Endothelial cell of umbilical vein (primary cell): Measurements from ENCODE around the gene BMPR1B. TPM values are rescaled to one million over a fixed set of nuclear protein-coding genes. Genes with fewer than 3 reads are reported as not detected.

Source experiments
- BruUV-seq: library from RNA; stranded (reverse); fragments of 400-500 nt; replicated peaks from 2 replicates; lab custom pipeline; 2021; lab: Mats Ljungman, UMichigan
- CTCF ChIA-PET: fragments of 300-600, 350-600 bp; sonication (Branson Sonifier 250); formaldehyde crosslinking; loops from one replicate; lab custom pipeline; 2021; ENCODE audit warnings: antibody characterized with exemption, inconsistent platforms; lab: Charles Lee
- POLR2A ChIA-PET: fragments of 300-600, 350-600 bp; sonication (Branson Sonifier 250); formaldehyde crosslinking; loops from one replicate; lab custom pipeline; 2021; ENCODE audit warnings: antibody characterized with exemption, inconsistent platforms; lab: Charles Lee
- DNase-seq: peaks from one replicate; pipeline ENCODE4 v3.0.0-alpha.2; 2011; ENCODE audit warnings: low read depth, low spot score
- FAIRE-seq: peaks from 2 replicates; lab custom pipeline; 2011; peaks lifted over from hg19 to GRCh38; lab: Jason Lieb, UNC
- H2AFZ ChIP-seq: 2 replicates; pipeline ENCODE4 v1.6.0; 2012; ENCODE audit warnings: low read depth, low read length, control low read depth, inconsistent platforms
- H3K27ac ChIP-seq: 2 replicates; pipeline ENCODE4 v1.5.1; 2011; ENCODE audit warnings: low read depth, mild to moderate bottlenecking, control low read depth, low read length, moderate library complexity; ENCODE audit not compliant: insufficient read depth
- H3K27me3 ChIP-seq, 2 experiments: 2 replicates each; pipeline versions ENCODE4 v1.6.0 to v1.6.1; 2011; ENCODE audit warnings: low read length in 2 of 2, mixed read lengths in 1 of 2; ENCODE audit not compliant: control insufficient read depth in 2 of 2, insufficient read depth in 2 of 2
- H3K36me3 ChIP-seq, 2 experiments: 2 replicates in 1 of 2; 3 replicates in 1 of 2; pipeline ENCODE4 v1.5.1; 2011; ENCODE audit warnings: low read length in 2 of 2, mild to moderate bottlenecking in 1 of 2, moderate library complexity in 1 of 2; ENCODE audit not compliant: control insufficient read depth in 2 of 2, insufficient read depth in 2 of 2; ENCODE audit errors: extremely low read depth in 1 of 2
- H3K4me1 ChIP-seq: 3 replicates; pipeline ENCODE4 v1.5.1; 2011; ENCODE audit warnings: mild to moderate bottlenecking, low read length; ENCODE audit not compliant: control insufficient read depth, insufficient read depth; ENCODE audit errors: extremely low read depth
- H3K4me2 ChIP-seq: 2 replicates; pipeline ENCODE4 v1.6.1; 2011; ENCODE audit warnings: low read length, control low read depth, mixed read lengths; ENCODE audit not compliant: insufficient read depth
- H3K4me3 ChIP-seq, 3 experiments: fragments of 200-600 bp in 1 of 3; sonication (generic), shearing (Covaris generic) in 1 of 3; replicated peaks in 1 of 3; 2 replicates each; pipeline ENCODE4 v1.5.1; 2011 to 2016; ENCODE audit warnings: control low read depth in 3 of 3, low read length in 3 of 3, mild to moderate bottlenecking in 2 of 3, inconsistent platforms in 1 of 3, low read depth in 1 of 3, moderate library complexity in 1 of 3; ENCODE audit not compliant: insufficient read depth in 1 of 3
- H3K79me2 ChIP-seq: 2 replicates; pipeline ENCODE4 v1.6.0; 2012; ENCODE audit warnings: low read length, inconsistent platforms; ENCODE audit not compliant: control insufficient read depth, insufficient read depth
- H3K9ac ChIP-seq: replicated peaks from 2 replicates; pipeline ENCODE3; 2011; ENCODE audit warnings: low read length, control low read depth; ENCODE audit not compliant: insufficient read depth; ENCODE audit errors: extremely low read depth
- H3K9me1 ChIP-seq: replicated peaks from 3 replicates; pipeline ENCODE4 v1.6.0; 2011; ENCODE audit warnings: mild to moderate bottlenecking, low read length; ENCODE audit not compliant: control insufficient read depth, insufficient read depth; ENCODE audit errors: extremely low read depth
- H3K9me3 ChIP-seq: replicated peaks from 2 replicates; pipeline ENCODE4 v1.5.1; 2012; ENCODE audit warnings: low read length, inconsistent platforms; ENCODE audit not compliant: control insufficient read depth, insufficient read depth
- H4K20me1 ChIP-seq: replicated peaks from 2 replicates; pipeline ENCODE3; 2011; ENCODE audit warnings: mild to moderate bottlenecking, low read length; ENCODE audit not compliant: control insufficient read depth, insufficient read depth; ENCODE audit errors: extremely low read depth
- EZH2 ChIP-seq: IDR thresholded peaks from 2 replicates; pipeline ENCODE4 v1.6.1; 2012; ENCODE audit warnings: borderline replicate concordance, low read depth, mild to moderate bottlenecking, moderate library complexity, low read length, inconsistent platforms; ENCODE audit not compliant: severe bottlenecking
- GATA2 ChIP-seq: IDR thresholded peaks from 2 replicates; pipeline ENCODE4 v1.7.0; 2011; ENCODE audit warnings: low read depth, mild to moderate bottlenecking, moderate library complexity, mixed read lengths, low read length; ENCODE audit not compliant: insufficient read length, insufficient read depth
- MAX ChIP-seq: IDR thresholded peaks from 2 replicates; pipeline ENCODE4 v1.6.1; 2011; ENCODE audit not compliant: insufficient read depth, insufficient read length
- MYC ChIP-seq: IDR thresholded peaks from one replicate; pipeline ENCODE4 v1.6.1; 2011; ENCODE audit warnings: mild to moderate bottlenecking, low read depth, low read length
- dilution Hi-C: fragments of 300-500 bp; cut with MboI; formaldehyde crosslinking; loops from one replicate; pipeline ENCODE4 v1.15.0; 2019; ENCODE audit warnings: low sequenced_read_pairs; ENCODE audit not compliant: extremely low pct_ligation_motif_present
- intact Hi-C: fragments of 100-400 bp; cut with micrococcal nuclease; formaldehyde crosslinking; loops from one replicate; pipeline ENCODE4 v1.10.0; 2022
- polyA plus RNA-seq, 4 experiments: library from polyadenylated mRNA; depleted of rRNA in 3 of 4; stranded (reverse) in 3 of 4; unstranded in 1 of 4; fragments of >200 nt; gene quantifications; 2 replicates each; pipeline versions ENCODE4 v1.2.1 to v1.2.3, GENCODE V29; 2011 to 2012; ENCODE audit warnings: missing spikeins in 1 of 4
- total RNA-seq: library from RNA; stranded (reverse); gene quantifications from 2 replicates; pipeline ENCODE4 v1.2.3, GENCODE V29; 2021

Gene BMPR1B
- total and polyA plus RNA-seq, 2 donors (not counting 3 experiments of a cell fraction or from before 2014, with no cell fraction given): 0.28 to 2.1 TPM

- FAIRE-seq: no peak
Measured at GRCh38 chr4:94746746-94747145, 11.0 kb upstream of the BMPR1B start.

GRCh38 chr4:94758141-94758699 is 465 bp downstream of the BMPR1B start:
- Histone ChIP-seq H3K27ac (no peak overlapping the region), H3K79me2 (no peaks in the 10 kb centered on the region), H2AFZ (peak overlapping the region; percentile 94), H3K9me3 (no peaks in the 10 kb centered on the region), H3K4me2 (peak overlapping the region; percentile 72), H4K20me1 (no peaks in the 10 kb centered on the region), H3K4me3 (peak overlapping the region; percentile 34 to 64 (median 38)), H3K9me1 (no peaks in the 10 kb centered on the region), H3K4me1 (peaks cover 8% of the 10 kb centered on the region), H3K36me3 (no peaks in the 10 kb centered on the region), H3K9ac (peak overlapping the region; percentile 75), H3K27me3 (no peaks in the 10 kb centered on the region)
- intact Hi-C loops: loop anchor here (2.0 to 10.0 kb wide), 5 partner anchors 69 to 367 kb away; no protein-coding TSS in a partner anchor
- dilution Hi-C loops: no loop called here
- ChIA-PET CTCF (interaction anchor here (1.0 to 2.8 kb wide), 3 partner anchors 337 to 366 kb away, joined by 3 to 12 read pairs (median 5); no protein-coding TSS in a partner anchor), POLR2A (no interaction called here)
- BruUV-seq: no TSS peak
- TF ChIP-seq MAX: no peak
- FAIRE-seq: no peak
- DNase-seq: peak; percentile 49

More at GRCh38 chr4:94746746-94747145, 11.0 kb upstream of the BMPR1B start:
- BruUV-seq: no TSS peak
- ChIA-PET POLR2A (no interaction called here), CTCF (no interaction called here)
- no peaks in the 10 kb centered on the region for H3K27me3 ChIP-seq
- no peaks in the 10 kb centered on the region for H3K4me1 ChIP-seq
- no peak overlapping the region for H2AFZ ChIP-seq
- no peak overlapping the region for H3K9ac ChIP-seq
- DNase-seq: no peak
- H3K4me3 ChIP-seq: no peak overlapping the region
- no peak overlapping the region for H3K27ac ChIP-seq
- intact Hi-C loops: no loop called here
- no peak overlapping the region for H3K4me2 ChIP-seq
- TF ChIP-seq GATA2 (no peak), MYC (no peak), MAX (no peak), EZH2 (no peak)
- no peaks in the 10 kb centered on the region for H3K9me3 ChIP-seq
- no peaks in the 10 kb centered on the region for H3K79me2 ChIP-seq
- no peaks in the 10 kb centered on the region for H3K36me3 ChIP-seq
- no peaks in the 10 kb centered on the region for H3K9me1 ChIP-seq
- dilution Hi-C loops: no loop called here
- H4K20me1 ChIP-seq: no peaks in the 10 kb centered on the region
